Activated CD8-positive, alpha-beta memory T cell treated with anti-CD3 and anti-CD28 coated beads, Interleukin-2, amount 10 ng/mL, durations not matched to agents 7 days and 5 days (primary cell): ENCODE results near the gene PAM. TPM values are rescaled to one million over a fixed set of nuclear protein-coding genes. Genes with fewer than 3 reads are reported as not detected.
"Not testable (repeated sequence)": the region's sequence is repeated elsewhere in the genome, so short reads cannot be mapped to it uniquely, and the experiment has no call there.

ENCODE experiments used
- ATAC-seq: fragments of 150-1000 bp; cut with Tn5 transposase; one replicate; pipeline ENCODE4 v1.10.0; 2021; ENCODE audit warnings: moderate library complexity
- CTCF ChIA-PET: fragments of 350-600 bp; sonication (Branson Sonifier 250); formaldehyde crosslinking; loops from one replicate; lab custom pipeline; 2021; ENCODE audit warnings: antibody characterized with exemption; lab: Charles Lee
- DNase-seq: peaks from one replicate; pipeline ENCODE4 v3.0.0-alpha.2; 2020
- H3K27ac Mint-ChIP-seq: one replicate; pipeline ENCODE4 v1.8.0; 2021; ENCODE audit warnings: mild to moderate bottlenecking, mixed read lengths
- H3K27me3 Mint-ChIP-seq: one replicate; pipeline ENCODE4 v1.8.0; 2021; ENCODE audit warnings: mixed read lengths
- H3K36me3 Mint-ChIP-seq: one replicate; pipeline ENCODE4 v1.8.0; 2021; ENCODE audit warnings: mild to moderate bottlenecking, mixed read lengths
- H3K4me1 Mint-ChIP-seq: one replicate; pipeline ENCODE4 v1.8.0; 2021; ENCODE audit warnings: mixed read lengths
- H3K4me3 Mint-ChIP-seq: one replicate; pipeline ENCODE4 v1.8.0; 2021; ENCODE audit warnings: mild to moderate bottlenecking, moderate library complexity, mixed read lengths
- H3K9me3 Mint-ChIP-seq: one replicate; pipeline ENCODE4 v1.8.0; 2022; ENCODE audit warnings: low read depth, mixed read lengths
- total RNA-seq, 2 experiments: library from RNA; stranded (reverse); gene quantifications; one replicate each; pipeline ENCODE4 v1.2.3, GENCODE V29; 2021

Gene PAM
- total RNA-seq, 2 experiments from 2014 or later = 29.7 to 31.5 TPM

GRCh38 chr5:103041071-103041676, 286.1 kb downstream of the PAM start:
- H3K9me3 Mint-ChIP-seq = no peaks in the 10 kb centered on the region
- ATAC-seq (no peak), DNase-seq (no peak)
- no peak overlapping the region for H3K4me3 Mint-ChIP-seq
- H3K36me3 Mint-ChIP-seq = no peaks in the 10 kb centered on the region
- peaks cover 2% of the 10 kb centered on the region for H3K4me1 Mint-ChIP-seq
- H3K27me3 Mint-ChIP-seq = peaks cover 16% of the 10 kb centered on the region
- H3K27ac Mint-ChIP-seq = no peak overlapping the region
- CTCF ChIA-PET = interaction anchor here (1.0 kb wide), 2 partner anchors 183 to 456 kb away, joined by 3 read pairs; no protein-coding TSS in a partner anchor

GRCh38 chr5:103046706-103047105, 291.6 kb downstream of the PAM start:
- H3K27ac Mint-ChIP-seq, ATAC-seq, H3K4me1 Mint-ChIP-seq, CTCF ChIA-PET, H3K36me3 Mint-ChIP-seq, DNase-seq, H3K9me3 Mint-ChIP-seq, H3K4me3 Mint-ChIP-seq, H3K27me3 Mint-ChIP-seq: not testable (repeated sequence)

- DNase-seq (no peak), ATAC-seq (no peak)
- CTCF ChIA-PET = no interaction called here
- no peaks in the 10 kb centered on the region for H3K9me3 Mint-ChIP-seq
- H3K4me3 Mint-ChIP-seq = no peak overlapping the region
- no peak overlapping the region for H3K27ac Mint-ChIP-seq
- H3K4me1 Mint-ChIP-seq = peaks cover 4% of the 10 kb centered on the region
- H3K36me3 Mint-ChIP-seq = no peaks in the 10 kb centered on the region
- H3K27me3 Mint-ChIP-seq = no peaks in the 10 kb centered on the region
Observed at GRCh38 chr5:103057208-103058130, 302.4 kb downstream of the PAM start.

- Mint-ChIP-seq H3K36me3 (no peaks in the 10 kb centered on the region), H3K4me3 (no peak overlapping the region), H3K27me3 (peaks cover 3% of the 10 kb centered on the region), H3K9me3 (no peaks in the 10 kb centered on the region), H3K4me1 (peaks cover 4% of the 10 kb centered on the region), H3K27ac (no peak overlapping the region)
- CTCF ChIA-PET = no interaction called here
- ATAC-seq = no peak
- DNase-seq = no peak
Observed at GRCh38 chr5:103059525-103059924, 304.4 kb downstream of the PAM start.

- no peaks in the 10 kb centered on the region for H3K36me3 Mint-ChIP-seq
- CTCF ChIA-PET = no interaction called here
- peaks cover 3% of the 10 kb centered on the region for H3K27me3 Mint-ChIP-seq
- ATAC-seq (no peak), DNase-seq (no peak)
- no peak overlapping the region for H3K27ac Mint-ChIP-seq
- H3K9me3 Mint-ChIP-seq = no peaks in the 10 kb centered on the region
- H3K4me1 Mint-ChIP-seq = peaks cover 4% of the 10 kb centered on the region
- no peak overlapping the region for H3K4me3 Mint-ChIP-seq
Observed at GRCh38 chr5:103060424-103060954, 305.4 kb downstream of the PAM start.

GRCh38 chr5:103066326-103066725, 311.2 kb downstream of the PAM start:
- Mint-ChIP-seq H3K4me3 (no peak overlapping the region), H3K9me3 (no peaks in the 10 kb centered on the region), H3K27ac (no peak overlapping the region), H3K36me3 (no peaks in the 10 kb centered on the region), H3K27me3 (peaks cover 3% of the 10 kb centered on the region), H3K4me1 (peaks cover 4% of the 10 kb centered on the region)
- no peak for DNase-seq
- no peak for ATAC-seq
- CTCF ChIA-PET = no interaction called here

- CTCF ChIA-PET, ATAC-seq, H3K36me3 Mint-ChIP-seq, H3K4me1 Mint-ChIP-seq, H3K27ac Mint-ChIP-seq, H3K27me3 Mint-ChIP-seq, H3K4me3 Mint-ChIP-seq, DNase-seq: not testable (repeated sequence)
- peaks cover 25% of the 10 kb centered on the region for H3K9me3 Mint-ChIP-seq
Observed at GRCh38 chr5:103073500-103073899, 318.4 kb downstream of the PAM start.

GRCh38 chr5:103075442-103075841, 320.3 kb downstream of the PAM start:
- H3K36me3 Mint-ChIP-seq = no peaks in the 10 kb centered on the region
- no peak for ATAC-seq
- CTCF ChIA-PET = no interaction called here

More at GRCh38 chr5:103075442-103075841, 320.3 kb downstream of the PAM start:
- no peak overlapping the region for H3K4me3 Mint-ChIP-seq
- DNase-seq = no peak
- H3K27me3 Mint-ChIP-seq = peaks cover 2% of the 10 kb centered on the region
- no peak overlapping the region for H3K27ac Mint-ChIP-seq
- H3K9me3 Mint-ChIP-seq = peaks cover 25% of the 10 kb centered on the region
- H3K4me1 Mint-ChIP-seq = no peaks in the 10 kb centered on the region
